Cortex of kidney (tissue), 1 donor: ENCODE data around the gene COBL.

ENCODE experiments used
- DNase-seq: peaks from one replicate; lab custom pipeline; 2025; lab: John Stamatoyannopoulos, UW

Gene COBL

GRCh38 chr7:51077316-51077986 is 239.2 kb downstream of the COBL start:
- DNase-seq = no peak

- DNase-seq = no peak
These were observed 240.7 kb downstream of the COBL start for GRCh38 chr7:51075681-51076580.

DNA sequence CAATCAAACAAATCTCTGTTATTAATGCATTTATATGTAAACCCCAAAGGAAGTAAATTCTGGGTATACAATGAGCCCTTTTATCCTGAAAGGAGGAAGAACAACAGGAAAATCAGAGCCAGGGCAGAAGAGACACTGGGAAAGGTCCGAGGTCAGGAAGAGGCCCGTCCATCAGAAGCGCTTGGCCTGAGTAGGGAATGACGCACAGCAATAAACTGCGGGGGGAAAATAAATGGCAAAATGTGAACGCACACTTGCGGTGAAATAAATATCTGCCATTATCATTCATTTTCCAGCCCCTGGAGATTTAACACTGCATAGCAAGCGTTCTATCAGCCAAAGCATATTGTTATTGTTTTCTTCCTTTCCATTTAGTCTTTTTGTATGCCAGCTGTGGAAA is 243.4 kb downstream of the COBL start:
- DNase-seq = no peak

DNA sequence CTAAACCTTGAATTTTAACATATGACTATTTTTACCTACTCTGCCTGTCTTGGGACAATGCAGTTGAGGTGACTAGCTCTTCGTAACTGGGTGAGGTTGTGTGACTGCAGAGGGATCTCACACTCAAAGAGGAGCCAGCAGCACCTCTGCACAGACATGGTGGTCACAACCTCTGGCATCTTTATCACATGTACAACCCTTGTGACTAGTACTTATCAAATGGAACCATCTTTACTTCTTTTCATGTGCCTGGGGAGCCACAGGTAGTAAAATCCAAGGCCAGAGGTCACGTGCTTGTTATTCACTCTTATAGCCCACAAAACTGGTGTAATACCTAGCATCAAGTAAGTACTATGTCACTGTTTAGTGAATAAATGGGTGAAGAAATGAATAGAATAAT is 244.3 kb downstream of the COBL start:
- no peak for DNase-seq

DNA sequence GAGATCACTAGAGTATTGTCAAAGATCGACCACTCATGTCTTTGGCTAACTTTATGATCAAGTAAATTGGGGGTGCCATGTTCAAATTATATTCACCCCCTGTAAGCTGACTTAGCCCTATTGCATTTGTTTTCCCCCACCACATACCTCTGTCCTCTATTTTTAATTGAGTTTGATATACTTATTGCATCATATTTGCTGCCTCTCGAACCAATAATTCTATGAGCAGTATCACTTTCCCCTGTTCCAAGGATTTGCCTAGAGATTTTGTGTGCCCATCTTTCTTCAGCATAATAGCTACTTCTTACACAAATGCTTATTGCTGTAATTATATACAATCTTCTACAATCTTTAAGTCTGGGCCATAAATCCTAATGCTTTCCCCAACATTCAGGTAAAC is 245.2 kb downstream of the COBL start:
- DNase-seq = no peak

DNA sequence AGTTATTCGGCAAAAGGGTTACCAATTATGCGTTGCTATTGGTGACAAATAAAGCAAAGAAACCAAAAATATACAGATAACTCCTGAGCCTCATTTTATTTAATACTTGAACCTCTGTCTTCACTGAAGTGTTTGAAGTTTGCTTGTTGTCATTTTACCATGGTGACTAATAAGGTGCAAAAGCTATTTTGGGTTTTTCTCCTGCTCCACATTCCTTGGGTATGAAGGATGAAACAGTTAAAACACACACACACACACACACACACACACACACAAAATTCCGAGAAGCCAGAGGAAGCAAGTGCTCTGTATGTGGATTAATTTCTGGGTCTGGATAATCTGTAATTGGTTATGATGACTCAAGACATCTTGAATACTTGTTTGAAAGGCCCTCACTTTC is 246.5 kb downstream of the COBL start:
- no peak for DNase-seq

GRCh38 chr7:51069411-51070083 is 247.1 kb downstream of the COBL start:
- DNase-seq = no peak

- DNase-seq = no peak
These were observed 248.2 kb downstream of the COBL start for GRCh38 chr7:51068401-51068800.

GRCh38 chr7:51067757-51068156 is 248.9 kb downstream of the COBL start:
- no peak for DNase-seq

GRCh38 chr7:51067258-51067657 is 249.4 kb downstream of the COBL start:
- DNase-seq = no peak

DNA sequence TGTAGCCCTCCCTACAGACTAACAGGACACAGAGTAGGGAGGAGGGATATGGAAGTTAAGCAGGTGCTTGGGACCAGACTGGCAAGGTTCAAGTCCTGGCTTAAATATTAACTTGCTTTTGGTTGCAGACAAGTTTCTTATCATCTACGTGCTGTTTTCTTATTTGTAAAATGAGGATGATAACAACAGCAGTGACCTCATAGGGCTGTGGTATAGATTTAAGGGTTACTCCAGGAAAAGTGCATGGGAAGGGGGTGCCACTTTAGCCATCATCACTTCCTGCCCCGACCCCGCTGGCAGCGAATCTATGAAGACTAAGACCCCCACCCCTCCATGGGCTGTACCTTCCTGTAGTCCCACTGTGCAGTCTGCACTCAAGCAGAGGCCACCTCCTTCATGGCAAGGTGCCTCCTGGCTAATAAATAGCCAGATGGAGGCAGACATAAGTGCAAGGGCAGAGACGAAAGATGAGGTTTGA is 250.2 kb downstream of the COBL start:
- no peak for DNase-seq

DNA sequence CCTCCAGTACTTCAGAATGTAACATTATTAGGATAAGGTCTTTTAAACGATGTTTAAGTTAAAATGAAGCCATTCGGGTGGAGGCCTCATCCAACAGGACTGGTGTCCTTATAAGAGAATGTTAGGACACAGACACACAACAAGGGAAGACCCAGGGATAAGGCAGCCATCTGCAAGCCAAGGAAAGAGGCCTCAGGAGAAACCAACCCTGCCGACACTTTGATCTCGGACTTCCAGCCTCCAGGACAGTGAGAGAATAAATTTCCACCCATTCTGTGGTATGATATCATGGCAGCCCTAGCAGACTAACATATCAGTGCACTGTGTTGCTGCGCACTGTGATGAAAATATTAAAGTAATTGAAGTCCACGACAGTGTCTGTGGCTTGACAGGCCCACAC is 250.8 kb downstream of the COBL start:
- no peak for DNase-seq

DNA sequence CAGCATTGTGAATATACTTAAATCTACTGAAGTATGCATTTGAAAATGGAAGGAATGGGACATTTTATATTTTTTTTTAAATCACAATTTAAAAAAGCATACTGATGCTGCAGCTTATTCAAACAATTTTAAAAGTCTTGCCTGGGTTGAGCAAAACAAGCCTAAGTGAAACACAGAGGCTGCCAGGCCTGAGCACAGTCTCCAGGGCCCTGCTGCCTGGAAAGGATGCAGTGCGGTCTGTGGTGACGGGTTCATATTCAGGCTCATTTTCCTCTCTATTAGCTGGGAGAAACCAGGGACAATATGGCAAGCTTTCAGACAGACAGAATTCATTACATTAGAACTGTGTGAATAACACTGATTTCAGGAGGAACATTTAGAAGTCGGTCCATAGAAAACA is 251.9 kb downstream of the COBL start:
- DNase-seq = no peak

DNA sequence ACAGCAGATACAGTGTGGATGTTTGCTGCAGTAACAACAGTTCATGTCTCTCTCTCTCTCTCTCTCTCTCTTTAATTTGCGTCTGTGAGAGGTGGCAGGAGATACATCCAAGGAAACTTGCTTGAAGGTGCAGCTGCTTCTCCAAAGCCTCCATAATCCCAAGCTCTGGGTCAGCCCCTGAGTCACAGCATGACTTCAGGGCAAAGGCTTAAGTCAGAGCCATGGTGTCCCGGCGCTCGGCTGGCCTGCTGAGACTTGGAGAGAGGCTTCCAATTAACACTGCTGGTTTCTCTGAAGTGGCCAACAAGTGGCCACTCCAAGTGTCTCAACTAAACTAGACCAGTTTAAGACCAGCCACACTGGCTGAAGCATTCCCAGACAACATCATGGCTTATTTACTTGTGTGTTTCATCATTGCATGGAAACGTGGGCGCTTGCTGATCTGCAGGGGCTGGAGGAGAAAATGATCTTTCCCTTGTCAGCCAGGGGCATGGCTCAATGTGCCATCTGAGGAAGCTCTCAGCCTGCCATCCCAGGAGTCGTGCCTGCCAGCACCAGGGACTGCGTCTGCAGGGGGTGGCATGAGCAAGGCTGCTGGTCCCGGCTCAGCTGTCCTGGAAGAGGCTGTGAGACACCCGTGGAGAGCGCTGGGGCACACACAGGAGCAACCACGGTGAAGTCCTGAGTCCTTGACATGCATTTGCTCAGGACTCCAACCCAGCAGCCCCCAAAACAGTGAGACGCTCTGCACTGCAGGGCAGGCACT is 254.2 kb downstream of the COBL start:
- DNase-seq = no peak

GRCh38 chr7:51060536-51060935 is 256.1 kb downstream of the COBL start:
- no peak for DNase-seq

- no peak for DNase-seq
These were observed 257.0 kb downstream of the COBL start for GRCh38 chr7:51059504-51060142.

- DNase-seq = no peak
These were observed 257.8 kb downstream of the COBL start for GRCh38 chr7:51058764-51059163.

GRCh38 chr7:51055039-51055840 is 261.4 kb downstream of the COBL start:
- no peak for DNase-seq

DNA sequence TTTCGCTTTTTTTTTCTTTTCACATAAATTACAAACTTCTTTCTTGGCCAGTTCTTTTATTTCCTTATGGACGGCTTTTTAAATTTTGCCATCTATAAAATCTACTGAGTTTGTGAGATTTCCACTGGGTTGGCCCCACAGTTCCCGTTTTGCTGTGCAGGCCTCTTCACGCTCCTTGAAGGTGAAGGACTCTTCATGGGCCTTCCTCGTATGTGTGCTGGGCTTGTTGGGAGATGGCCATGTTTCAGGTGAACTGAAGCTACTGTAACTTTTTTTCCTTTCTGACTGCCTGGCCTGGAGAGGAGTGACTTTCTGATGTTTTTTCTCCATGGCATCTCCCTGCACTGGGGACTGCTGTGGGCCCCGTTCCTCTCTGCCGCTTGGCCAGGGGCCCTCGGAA is 262.4 kb downstream of the COBL start:
- DNase-seq = no peak

DNA sequence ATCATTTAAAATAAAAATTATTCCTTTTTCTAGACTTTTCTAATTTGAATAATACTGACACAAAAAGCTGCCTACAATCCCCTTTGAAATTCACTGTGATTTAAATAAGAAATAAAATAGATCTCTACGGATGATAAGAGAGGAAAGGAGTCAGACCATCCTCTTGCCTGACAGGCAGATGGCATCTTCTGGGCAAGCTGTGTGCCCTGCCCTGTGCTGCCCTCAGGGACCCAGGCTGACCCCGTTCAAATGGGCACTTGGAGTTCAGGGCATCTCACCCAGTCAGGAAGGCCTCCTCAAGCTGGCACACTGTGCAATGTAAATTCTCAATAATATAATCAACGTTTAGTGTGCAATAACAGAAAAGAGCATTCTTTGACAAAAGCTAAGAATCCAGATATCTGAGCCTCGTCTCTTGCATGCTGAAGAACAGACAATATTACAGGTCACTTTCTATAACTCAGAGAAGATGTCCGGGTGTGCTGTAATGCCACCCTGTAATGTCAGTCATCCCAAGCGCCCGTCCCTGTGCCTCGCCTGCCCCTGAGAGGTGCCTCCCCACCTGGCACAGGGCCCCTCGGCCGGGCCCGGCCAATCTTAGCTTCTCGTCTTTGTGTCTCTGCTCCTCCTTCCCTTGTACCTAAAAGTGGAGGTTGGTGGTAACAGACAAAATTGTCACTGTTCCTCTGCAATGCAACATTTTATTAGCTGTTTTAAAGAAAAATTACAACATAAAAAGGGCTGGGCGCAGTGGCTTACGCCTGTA is 263.3 kb downstream of the COBL start:
- no peak for DNase-seq
